IMR-90 (cell line): Measurements from ENCODE around the gene SCAND1.
"Not testable (repeated sequence)": the region's sequence is repeated elsewhere in the genome, so short reads cannot be mapped to it uniquely, and the experiment has no call there.

Experiments used
- BHLHE40 ChIP-seq: fragments of 150-350 bp; IDR thresholded peaks from 2 replicates; pipeline ENCODE4 v1.6.1; 2016; ENCODE audit warnings: mild to moderate bottlenecking, low read depth, low read length
- CTCF ChIP-seq: conservative IDR thresholded peaks from 2 replicates; pipeline ENCODE4 v1.5.1; 2012; ENCODE audit warnings: mild to moderate bottlenecking, low read depth, low read length, improper control_type of control experiment
- FOS ChIP-seq: fragments of 150-350 bp; IDR thresholded peaks from 2 replicates; pipeline ENCODE4 v1.6.1; 2016; ENCODE audit warnings: low read depth, low read length
- MAFK ChIP-seq: IDR thresholded peaks from 2 replicates; pipeline ENCODE4 v1.6.1; 2012; ENCODE audit warnings: low read depth, low read length, improper control_type of control experiment
- MAZ ChIP-seq: IDR thresholded peaks from 2 replicates; pipeline ENCODE4 v1.6.1; 2012; ENCODE audit warnings: low read depth, mild to moderate bottlenecking, low read length, improper control_type of control experiment, moderate library complexity, borderline replicate concordance
- POLR2A ChIP-seq: IDR thresholded peaks from 2 replicates; pipeline ENCODE4 v1.6.1; 2012; ENCODE audit warnings: mild to moderate bottlenecking, low read depth, low read length
- RAD21 ChIP-seq: IDR thresholded peaks from 2 replicates; pipeline ENCODE4 v1.6.1; 2012; ENCODE audit warnings: low read length, improper control_type of control experiment
- RCOR1 ChIP-seq: IDR thresholded peaks from 2 replicates; pipeline ENCODE4 v1.6.1; 2012; ENCODE audit warnings: mild to moderate bottlenecking, low read length, improper control_type of control experiment; ENCODE audit not compliant: insufficient replicate concordance
- USF2 ChIP-seq: fragments of 150-350 bp; IDR thresholded peaks from 2 replicates; pipeline ENCODE4 v1.6.1; 2017; ENCODE audit warnings: mild to moderate bottlenecking, antibody characterized with exemption, low read length, low read depth

- not testable (repeated sequence) for TF ChIP-seq RAD21, CTCF, USF2, BHLHE40, RCOR1, FOS, MAFK, POLR2A, MAZ
Observed at GRCh38 chr20:35952080-35952479, 2.2 kb downstream of the SCAND1 start.
